Measurements from ENCODE around the gene RGS17.
"Not testable (repeated sequence)": the region's sequence is repeated elsewhere in the genome, so short reads cannot be mapped to it uniquely, and the experiment has no call there.

The RGS17 gene

DNA sequence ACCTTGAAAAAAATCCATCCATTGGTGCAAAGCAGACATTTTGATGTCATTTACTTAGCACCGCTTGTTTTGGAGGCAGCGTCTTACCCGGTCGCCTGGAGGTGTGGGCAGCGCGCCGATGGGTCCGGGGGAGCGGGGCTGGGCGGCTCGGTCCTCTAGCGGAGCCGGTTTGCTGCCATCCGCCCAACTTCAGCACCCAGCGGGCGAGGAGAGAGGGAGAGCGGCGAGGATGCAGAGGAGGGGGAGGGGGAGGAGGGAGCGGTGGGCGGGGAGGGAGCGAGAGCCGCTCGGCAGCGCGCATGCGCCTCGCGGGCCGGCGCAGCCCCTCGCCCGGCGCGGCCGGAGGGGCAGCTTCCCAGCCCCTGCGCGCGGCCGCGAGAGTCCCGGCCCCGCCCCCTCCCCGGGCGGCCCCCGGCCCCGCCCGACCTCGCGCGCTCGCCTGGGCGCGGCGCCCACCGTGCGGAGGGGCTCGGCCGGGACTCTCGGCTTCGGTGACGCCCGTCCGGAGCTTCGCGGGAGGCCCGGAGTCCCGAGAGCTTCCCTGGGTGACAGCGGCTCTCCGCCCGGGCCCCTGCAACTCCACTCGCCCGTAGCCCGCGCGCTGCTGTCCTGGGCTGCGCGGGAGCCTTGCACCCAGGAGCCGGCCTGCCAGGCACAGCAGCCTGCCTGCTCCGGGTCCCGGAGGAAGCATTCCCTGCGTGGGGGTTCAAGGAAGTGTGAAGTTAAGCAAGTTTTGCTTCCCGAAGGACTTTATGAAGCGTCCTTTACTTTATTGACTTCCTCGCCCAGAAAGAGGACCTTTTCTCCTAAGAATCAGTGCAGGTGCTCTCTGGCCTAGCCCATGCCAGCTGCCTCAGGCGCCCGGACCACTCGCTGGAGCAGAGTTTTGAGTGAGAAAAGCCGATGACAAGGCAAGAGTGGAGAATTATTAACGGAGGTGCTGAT lies at the start of gene RGS17:
RGS17 (minus strand) TSS at position 246 of the 945 bp plus-strand sequence. CDS start 87,264 bp downstream, outside the sequence.
- no peak for DNase-seq

DNA sequence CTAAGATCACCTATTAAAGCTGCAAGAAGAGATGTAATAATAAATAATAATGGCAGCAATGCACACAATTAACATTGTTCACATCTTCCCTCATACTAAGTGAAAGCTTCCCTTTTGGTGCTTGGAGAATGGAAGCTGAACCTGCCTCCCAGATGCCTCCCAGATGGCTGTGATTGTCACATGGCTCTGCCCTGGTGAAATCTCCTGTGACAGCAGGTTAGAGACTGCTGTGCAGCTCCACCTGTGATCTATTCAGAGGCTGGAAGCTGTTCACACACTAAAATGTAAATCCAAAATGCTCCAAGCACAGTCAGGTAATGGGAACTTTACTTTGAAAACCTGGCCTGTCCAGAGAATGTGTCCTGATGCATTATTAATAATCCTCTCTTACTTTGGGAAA lies 41.7 kb upstream of the RGS17 start:
- no peak for DNase-seq

GRCh38 chr6:153170511-153170910 lies 39.4 kb upstream of the RGS17 start:
- DNase-seq: no peak

DNA sequence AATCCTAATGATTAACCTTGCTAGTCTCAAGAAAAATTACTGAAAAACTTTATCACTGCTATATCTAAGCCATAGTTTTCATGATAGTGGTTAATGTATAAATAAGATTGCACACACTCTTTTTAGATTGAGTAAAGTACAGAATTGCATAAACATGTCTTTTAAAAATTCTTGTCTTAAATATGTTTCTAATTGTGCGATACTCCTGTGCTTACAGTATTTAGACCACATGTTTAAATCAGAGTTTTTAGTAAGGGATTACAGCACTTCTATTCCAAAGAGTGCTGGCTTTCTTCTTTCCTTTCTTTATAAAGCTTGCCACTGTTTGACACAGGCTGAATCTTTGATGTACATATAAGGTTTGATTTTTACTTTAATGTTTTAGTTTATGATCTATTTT lies 36.8 kb upstream of the RGS17 start:
- DNase-seq: no peak

- DNase-seq: no peak
Observed at GRCh38 chr6:153167061-153167891, 36.2 kb upstream of the RGS17 start.

GRCh38 chr6:153162646-153163045 lies 31.6 kb upstream of the RGS17 start:
- no peak for DNase-seq

DNA sequence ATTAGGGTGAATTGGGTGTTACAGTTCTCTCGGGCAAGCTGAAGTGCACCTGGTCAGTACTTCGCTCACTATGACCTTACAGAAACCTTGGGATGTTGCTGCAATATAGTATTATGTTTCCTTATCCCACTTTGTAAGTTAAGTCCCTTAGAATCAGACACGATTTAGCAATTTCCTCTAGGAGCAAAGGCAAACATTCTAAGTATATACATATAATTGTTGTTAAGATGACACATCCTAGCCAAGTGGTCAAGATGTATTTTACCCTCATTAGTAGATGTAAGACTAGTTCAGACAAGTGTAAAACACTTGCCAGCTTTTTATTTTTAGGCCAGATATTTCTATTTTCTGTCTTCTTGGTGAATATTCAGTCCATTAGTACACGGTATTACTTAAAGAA lies 31.1 kb upstream of the RGS17 start:
- no peak for DNase-seq

- no peak for DNase-seq
Observed at GRCh38 chr6:153160221-153160620, 29.1 kb upstream of the RGS17 start.

DNA sequence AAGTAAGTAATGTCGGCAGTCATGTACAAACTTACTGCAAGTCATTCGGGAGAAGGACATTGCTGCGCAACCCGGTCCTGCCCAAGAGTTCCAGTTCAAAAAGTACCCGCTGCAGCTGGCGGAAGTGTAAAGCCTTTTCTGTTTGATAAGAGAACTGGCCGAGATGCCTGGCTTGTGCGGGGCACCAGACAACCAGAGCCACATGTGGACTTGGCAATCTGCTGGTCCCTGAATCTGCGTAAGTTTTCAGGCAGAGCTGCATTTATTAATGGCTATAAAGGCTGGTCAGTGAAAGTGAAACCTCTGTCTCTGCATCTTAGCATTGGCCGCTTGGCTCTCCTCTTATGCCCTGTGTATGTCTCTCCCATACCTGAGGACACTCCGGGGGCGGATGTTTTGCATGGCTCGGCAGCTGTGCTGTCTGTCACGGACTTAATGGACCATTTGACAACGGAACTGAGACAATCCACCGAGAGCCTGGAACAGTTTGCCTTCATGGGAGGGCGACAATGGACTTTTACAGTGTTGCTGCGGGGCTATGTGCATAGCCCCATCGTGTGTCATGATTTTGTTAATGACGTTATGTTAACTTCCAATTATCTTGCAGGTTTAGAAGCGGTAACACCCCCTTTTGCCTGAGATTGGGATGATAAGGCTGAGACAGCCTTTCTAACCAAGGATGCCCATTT lies 19.8 kb upstream of the RGS17 start:
- DNase-seq: no peak

GRCh38 chr6:153150371-153150751 lies 19.3 kb upstream of the RGS17 start:
- no peak for DNase-seq

DNA sequence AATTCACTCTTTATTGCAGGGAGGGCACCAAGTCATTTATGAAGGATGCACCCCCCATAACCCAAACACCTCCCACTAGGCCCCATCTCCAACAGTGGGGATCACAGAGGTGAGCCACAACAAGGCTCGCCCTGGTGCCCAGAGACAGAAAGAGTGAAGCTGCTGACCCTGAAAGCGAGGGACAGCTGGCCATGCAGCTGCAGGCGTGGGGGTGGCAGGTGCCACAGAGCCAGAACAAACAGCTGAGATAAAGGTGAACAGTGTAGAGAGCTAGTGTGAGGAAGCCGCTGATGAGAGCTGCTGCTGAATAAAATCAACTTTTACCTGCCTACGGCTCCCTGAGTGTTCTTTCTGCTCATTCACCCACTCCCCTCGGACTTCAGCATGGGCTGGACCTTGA lies 18.8 kb upstream of the RGS17 start:
- no peak for DNase-seq

DNA sequence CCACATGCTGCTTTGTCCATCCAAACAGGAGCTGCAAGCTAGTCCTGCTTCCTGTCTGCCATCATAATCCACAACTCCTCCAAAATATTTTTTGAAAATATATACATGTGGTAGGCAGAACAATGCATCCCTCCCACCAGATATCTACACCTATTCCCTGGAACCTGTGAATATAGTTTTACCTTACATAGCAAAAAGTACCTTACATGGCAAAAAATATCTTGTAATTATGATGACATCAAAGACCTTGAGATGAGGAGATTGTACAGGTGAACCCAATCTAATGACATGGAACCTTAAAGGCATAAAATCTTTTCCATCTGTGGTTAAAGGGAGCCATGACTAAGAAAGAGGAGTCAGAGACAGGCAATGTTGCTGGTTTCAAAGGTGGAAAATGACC lies 15.3 kb upstream of the RGS17 start:
- DNase-seq: no peak

DNA sequence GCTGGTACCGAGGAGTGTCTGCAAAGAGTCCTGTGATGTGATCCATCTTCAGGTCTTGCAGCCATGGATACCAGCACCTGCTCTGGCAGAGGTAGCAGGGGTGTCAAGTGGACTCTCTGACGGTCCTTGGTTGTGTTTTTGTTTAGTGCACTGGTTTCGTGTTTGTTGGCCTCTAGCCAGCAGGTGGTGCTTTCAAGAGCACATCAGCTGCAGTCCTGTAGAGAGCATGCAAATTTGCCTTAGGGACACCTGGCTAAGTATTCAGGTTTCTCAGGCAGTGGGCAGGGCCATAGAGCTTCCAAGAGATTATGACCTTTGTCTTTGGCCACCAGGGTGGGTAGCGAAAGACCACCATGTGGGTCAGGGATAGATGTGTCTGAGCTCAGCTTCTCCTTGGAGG lies 14.5 kb upstream of the RGS17 start:
- DNase-seq: no peak

GRCh38 chr6:153143200-153143599 lies 12.1 kb upstream of the RGS17 start:
- DNase-seq: no peak

DNA sequence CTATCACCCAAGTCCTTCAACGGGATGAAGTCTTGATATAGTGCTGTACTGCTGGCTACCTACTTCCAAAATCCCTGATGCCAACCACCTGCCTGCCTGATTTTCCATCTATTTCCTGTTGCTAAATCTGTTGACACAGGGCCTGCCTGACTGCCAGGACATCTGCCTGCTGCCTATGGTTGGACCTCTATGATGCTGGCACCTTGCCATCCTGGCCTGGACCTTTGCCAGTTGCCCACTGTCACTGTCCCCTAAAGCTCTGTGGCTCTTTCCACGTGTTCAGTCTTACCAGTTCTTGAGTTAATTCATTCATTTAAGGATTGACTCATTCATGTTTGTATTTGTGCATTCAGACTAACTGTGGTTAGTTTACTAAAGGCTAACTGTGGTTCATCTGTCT lies 9.2 kb upstream of the RGS17 start:
- DNase-seq: no peak

DNA sequence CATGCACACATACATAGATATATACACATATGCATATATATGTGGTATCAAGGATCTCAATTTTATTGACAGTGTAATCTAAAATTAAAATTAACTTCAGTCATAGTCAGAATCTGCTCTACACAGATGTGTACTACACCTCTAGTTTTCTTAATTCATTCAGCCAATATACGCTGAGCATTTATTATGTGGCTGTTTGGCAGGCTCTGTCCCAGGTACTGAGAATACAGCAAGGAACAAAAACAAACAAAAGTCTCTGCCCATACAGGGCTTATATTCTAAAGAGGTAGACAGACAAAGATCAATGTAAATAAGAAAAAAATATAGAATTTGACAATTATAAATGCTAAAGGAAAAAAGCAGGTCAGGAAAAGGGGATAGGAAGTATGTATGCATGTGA lies 7.8 kb upstream of the RGS17 start:
- no peak for DNase-seq

GRCh38 chr6:153135681-153136080 lies 4.6 kb upstream of the RGS17 start:
- no peak for DNase-seq

DNA sequence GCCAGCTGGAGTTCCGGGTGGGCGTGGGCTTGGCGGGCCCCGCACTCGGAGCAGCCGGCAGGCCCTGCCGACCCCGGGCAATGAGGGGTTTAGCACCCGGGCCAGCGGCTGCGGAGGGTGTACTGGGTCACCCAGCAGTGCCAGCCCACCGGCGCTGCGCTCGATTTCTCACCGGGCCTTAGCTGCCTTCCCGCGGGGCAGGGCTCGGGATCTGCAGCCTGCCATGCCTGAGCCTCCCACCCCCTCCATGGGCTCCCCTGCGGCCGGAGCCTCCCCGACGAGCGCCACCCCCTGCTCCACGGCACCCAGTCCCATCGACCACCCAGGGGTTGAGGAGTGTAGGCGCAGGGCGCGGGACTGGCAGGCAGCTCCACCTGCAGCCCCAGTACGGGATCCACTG lies 2.6 kb upstream of the RGS17 start:
- not testable (repeated sequence) for DNase-seq

- no peak for DNase-seq
Observed at GRCh38 chr6:153130515-153131036, 506 bp downstream of the RGS17 start.

GRCh38 chr6:153129873-153130514 lies 1.1 kb downstream of the RGS17 start:
- no peak for DNase-seq

DNA sequence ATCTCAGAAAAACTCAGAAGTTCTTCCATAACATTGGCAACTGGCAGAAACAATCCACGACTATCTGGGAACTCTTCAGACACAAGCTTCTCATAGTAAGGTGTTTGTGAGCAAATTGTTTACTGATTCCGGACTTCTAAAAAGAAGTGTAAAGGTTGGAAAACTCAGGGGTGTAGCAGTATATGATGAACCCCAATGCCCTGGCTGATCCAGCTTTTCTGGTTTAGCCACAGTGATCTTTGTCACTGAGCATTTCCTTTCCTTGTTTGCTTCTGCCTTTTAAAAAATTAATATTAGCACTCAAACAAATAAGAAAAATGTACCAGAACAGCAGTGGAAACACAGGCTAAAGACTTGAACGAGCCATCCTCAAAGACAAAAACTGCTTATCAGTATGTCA lies 4.9 kb downstream of the RGS17 start:
- no peak for DNase-seq

DNA sequence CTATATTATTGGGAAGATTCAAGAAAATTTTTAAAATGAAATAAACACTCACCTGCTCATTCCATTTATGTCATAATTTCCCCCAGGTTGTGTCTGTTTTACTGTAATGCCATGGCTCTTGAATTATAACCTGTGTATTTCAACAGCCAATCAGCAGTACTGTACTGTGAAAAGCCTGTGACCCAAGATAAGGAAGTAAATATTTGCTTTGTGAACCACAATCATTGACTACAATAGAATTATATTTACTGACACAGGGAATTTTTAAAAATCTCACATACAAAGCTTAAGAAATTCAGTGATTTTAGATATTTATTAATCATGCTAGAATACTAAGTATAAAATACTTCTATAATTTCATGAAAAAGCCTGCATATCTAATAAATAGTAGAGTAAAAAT lies 6.0 kb downstream of the RGS17 start:
- DNase-seq: no peak

DNA sequence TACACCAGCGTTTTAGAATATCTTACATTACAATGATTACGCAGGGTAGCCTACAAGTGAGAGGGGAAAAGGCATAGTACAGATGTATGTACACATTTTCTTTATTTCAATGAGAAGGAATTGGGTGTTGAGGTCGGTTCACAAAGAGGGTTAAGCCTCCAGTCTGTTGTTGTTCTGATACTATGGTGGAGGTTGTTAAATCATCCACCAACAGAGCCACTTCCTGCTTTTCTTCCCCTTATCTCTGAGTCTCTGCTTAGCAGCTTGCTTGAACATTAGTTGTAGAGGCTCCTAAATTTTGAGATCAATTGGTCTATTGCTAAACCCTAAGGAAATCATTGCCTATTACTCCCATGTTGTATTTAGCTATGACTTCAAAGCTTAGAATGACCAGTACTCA lies 7.3 kb downstream of the RGS17 start:
- DNase-seq: peak; percentile 22

Data from hematopoietic multipotent progenitor cell treated with erythropoietin and hydrocortisone succinate and interleukin-3 and kit ligand, for 8 days (in vitro differentiated cells).